Measurements from ENCODE around the gene MTA3. TPM values are rescaled to one million over a fixed set of nuclear protein-coding genes. Genes with fewer than 3 reads are reported as not detected.
A peak's percentile ranks its signal among the peaks of the same experiment; 100 is the strongest.
"Not testable (repeated sequence)": the region's sequence is repeated elsewhere in the genome, so short reads cannot be mapped to it uniquely, and the experiment has no call there.

The MTA3 gene
- total RNA-seq, 1 donor from 2014 or later = 72.8 TPM

GRCh38 chr2:42731316-42731715 is 162.9 kb downstream of the MTA3 start:
- not testable (repeated sequence) for DNase-seq (ENCODE audit: low spot score)

DNA sequence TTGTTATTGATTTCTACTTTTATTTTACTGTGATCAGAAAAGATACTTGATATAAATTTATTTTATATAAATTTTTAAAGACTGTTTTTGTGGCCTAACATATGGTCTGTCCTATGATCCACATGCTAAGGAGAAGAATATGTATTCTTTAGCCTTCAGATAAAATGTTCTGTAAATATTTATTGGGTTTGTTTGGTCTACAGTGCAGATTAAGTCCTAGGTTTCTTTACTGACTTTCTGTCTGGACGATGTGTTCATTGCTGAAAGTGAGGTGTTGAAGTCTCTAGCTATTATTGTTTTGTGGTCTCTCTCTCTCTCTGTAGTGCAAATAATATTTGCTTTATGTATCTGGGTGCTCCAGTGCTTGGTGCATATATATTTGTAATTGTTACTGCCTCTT is 165.4 kb downstream of the MTA3 start:
- DNase-seq (ENCODE audit: low spot score) = no peak

GRCh38 chr2:42736598-42737322 is 168.3 kb downstream of the MTA3 start:
- no peak for DNase-seq (ENCODE audit: low spot score)

- DNase-seq (ENCODE audit: low spot score) = no peak
Observed at GRCh38 chr2:42741140-42741539, 172.7 kb downstream of the MTA3 start.

DNA sequence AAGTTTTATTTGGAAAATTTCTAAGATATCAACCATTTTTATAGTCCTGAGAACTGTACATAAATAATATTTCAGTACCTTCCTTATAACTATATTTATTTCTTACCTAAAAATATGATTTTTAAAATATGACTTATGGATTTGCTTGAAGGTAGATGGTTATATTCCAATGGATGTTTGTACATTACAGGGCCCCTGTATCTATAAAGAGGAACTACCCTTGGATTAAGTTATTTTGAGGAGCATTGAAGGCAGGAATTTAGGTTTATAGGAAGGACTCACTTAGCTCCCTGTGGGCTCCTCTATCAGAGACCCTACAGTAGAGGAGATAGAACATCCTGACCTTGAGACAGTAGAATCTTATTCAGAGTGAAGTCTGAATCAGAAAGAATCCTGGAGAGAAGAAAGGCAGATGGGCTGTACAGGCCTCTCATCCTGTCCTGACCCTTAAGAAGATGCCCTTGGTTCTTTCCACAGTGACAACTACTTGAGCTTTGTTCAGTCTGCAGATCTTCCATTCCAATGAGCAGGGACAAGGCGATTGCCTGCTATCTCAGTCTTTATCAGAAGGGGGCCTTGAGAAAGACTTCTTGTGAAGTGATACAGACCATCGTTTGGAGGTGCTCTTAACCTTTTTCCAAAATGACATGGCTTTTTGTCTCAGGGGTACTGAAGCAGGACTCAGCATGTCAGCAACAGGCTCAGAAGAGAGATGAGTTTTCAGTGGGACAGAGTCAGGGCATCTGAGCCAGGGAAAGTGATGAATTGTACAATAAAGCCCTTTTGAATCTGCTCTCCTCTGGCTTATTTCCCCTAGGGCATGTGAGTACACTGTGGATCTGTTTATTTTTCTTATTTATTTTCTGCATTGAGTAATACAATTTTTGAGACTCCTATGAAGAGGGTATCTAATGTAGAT is 174.6 kb downstream of the MTA3 start:
- DNase-seq (ENCODE audit: low spot score) = no peak

- no peak for DNase-seq (ENCODE audit: low spot score)
Observed at GRCh38 chr2:42743659-42743990, 175.2 kb downstream of the MTA3 start.

GRCh38 chr2:42744545-42745082 is 176.2 kb downstream of the MTA3 start:
- DNase-seq (ENCODE audit: low spot score) = no peak

GRCh38 chr2:42747422-42747821 is 179.0 kb downstream of the MTA3 start:
- DNase-seq (ENCODE audit: low spot score) = no peak

DNA sequence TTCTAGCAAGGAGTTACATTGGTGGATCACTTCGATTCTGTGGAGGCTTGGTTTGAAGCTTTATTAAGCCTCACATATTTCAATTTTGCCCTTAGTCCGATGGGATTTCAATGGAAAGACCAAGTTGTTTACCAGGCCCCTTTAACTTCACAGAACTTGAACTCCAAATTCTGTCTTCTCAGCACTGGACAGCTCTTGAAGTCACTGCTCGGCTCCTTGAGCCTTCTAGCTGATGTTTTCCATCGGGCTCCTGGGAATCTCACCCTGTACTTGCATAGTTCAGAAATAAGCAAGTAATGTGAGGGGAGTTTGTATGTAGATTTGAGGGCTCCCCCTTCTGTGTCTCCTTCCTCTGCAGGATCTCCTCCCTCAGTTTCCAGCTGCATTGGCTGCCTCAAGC is 180.4 kb downstream of the MTA3 start:
- DNase-seq (ENCODE audit: low spot score) = no peak

- no peak for DNase-seq (ENCODE audit: low spot score)
Observed at GRCh38 chr2:42752314-42752713, 183.9 kb downstream of the MTA3 start.

DNA sequence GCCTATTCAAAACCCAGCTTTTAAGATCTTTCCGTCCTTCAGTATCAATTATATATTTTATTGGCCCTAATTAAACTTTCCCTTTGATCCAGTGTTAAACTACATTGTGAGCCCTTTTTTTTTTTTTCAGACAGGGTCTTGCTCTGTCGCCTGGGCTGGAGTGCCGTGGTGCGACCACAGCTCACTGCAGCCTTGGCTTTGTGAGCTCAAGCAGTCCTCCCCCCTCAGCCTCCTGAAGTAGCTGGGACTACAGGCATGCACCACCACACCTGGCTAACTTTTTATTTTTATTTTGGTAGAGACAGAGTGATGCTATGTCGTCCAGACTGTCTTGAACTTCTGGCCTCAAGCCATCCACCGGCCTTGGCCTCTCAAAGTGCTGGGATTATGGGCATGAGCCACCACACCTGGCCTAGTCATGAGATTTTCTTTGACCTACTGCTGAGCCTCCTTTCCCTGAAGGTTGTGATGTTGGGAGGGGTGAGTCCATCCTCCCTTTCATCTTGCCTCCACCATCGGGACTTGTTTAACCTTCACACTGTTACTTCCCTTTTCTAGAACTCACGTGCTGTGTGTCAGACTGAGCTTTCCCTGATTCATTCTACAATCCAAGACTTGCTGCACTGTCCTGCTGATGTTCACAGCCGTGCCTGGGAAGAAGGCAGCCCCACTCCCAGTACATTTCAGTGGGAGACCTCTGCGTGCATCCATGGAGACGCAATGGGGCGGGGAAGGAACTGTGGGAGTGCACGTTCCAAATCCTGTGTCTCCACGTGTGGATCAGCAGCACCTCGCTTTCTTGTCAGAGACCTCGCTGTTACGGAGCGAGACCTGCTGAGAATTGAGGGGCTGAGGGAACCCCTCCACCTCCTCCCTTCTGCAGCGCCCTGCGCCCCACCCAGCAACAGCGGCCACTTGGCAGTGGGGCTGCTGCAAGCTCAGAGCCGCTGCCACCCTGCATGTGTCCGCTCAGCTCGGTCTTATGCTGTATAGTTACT is 184.7 kb downstream of the MTA3 start:
- no peak for DNase-seq (ENCODE audit: low spot score)

GRCh38 chr2:42754021-42754775 is 185.8 kb downstream of the MTA3 start:
- DNase-seq (ENCODE audit: low spot score) = no peak

DNA sequence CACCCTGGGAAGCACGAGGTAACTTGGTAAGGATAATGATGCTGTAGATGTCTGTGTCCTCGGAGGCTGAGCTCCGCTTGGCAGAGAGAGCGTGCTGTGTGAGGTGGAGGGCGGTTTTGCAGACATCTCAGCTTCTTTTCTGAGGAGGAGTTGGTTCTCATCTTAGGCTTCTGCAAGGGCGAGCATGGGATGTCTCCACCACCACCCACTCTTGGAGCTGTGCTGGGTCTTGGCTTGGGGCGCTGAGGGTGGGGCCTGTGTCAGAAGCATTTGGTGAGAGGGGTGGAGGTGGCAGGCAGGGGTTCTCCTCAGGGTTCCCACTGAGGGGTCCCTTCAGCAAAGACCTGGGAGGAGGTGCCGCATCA is 186.3 kb downstream of the MTA3 start:
- DNase-seq (ENCODE audit: low spot score) = no peak

DNA sequence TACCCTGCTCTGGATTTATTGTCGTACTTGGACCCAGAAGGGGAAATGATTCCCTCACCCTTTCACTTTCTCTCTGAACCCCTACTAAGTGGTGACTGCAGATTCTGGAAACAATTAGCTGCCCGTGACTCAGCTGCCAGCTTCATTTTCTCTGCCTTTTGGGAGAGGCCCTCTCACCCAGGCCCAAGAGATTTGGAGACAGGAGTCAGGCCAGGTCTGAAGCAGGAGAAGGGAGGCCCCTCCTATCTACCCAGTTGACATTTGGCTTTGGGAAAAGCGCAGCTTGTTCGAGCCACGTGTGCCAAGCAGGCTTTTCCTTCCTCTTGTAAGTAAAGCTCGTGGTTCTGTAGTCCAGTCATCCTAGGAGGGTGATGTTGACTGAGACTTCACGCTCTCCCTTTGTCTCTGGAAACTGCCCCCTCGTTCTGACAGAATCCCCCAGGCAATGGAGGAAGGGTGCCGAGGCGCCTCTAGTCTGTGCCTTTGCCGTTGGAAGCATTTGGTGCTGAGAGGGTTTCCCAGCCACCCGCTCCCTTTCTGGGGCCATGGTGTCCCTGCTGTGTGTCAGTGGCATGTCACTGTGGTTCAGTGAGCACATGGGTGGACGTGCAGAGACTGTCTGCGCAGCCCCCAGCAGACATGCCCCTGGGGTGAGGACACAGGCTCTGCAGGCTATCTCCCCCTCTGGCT is 186.9 kb downstream of the MTA3 start:
- DNase-seq (ENCODE audit: low spot score) = no peak

- DNase-seq (ENCODE audit: low spot score) = no peak
Observed at GRCh38 chr2:42756150-42756775, 187.8 kb downstream of the MTA3 start.

- DNase-seq (ENCODE audit: low spot score) = no peak
Observed at GRCh38 chr2:42756966-42757513, 188.6 kb downstream of the MTA3 start.

GRCh38 chr2:42757981-42758740 is 189.7 kb downstream of the MTA3 start:
- no peak for DNase-seq (ENCODE audit: low spot score)

- DNase-seq (ENCODE audit: low spot score) = no peak
Observed at GRCh38 chr2:42758751-42759150, 190.3 kb downstream of the MTA3 start.

- peak; percentile 39 for DNase-seq (ENCODE audit: low spot score)
Observed at GRCh38 chr2:42761554-42761953, 193.1 kb downstream of the MTA3 start.
